HFFc6 (cell line): ENCODE measurements around the gene SLC44A4. TPM values are rescaled to one million over a fixed set of nuclear protein-coding genes. Genes with fewer than 3 reads are reported as not detected.
"Not testable (repeated sequence)": the region's sequence is repeated elsewhere in the genome, so short reads cannot be mapped to it uniquely, and the experiment has no call there.

Experiments
- DNase-seq: peaks from one replicate; pipeline ENCODE4 v3.0.0-alpha.2; 2018
- H3K27ac Mint-ChIP-seq: 2 replicates; pipeline ENCODE4 v1.8.0; 2020; ENCODE audit warnings: mild to moderate bottlenecking, mixed read lengths
- H3K27me3 Mint-ChIP-seq: 2 replicates; pipeline ENCODE4 v1.8.0; 2021; ENCODE audit warnings: mild to moderate bottlenecking, moderate library complexity, mixed read lengths; ENCODE audit not compliant: insufficient read depth
- H3K36me3 Mint-ChIP-seq: 2 replicates; pipeline ENCODE4 v1.8.0; 2021; ENCODE audit warnings: low read depth, mixed read lengths
- H3K4me1 Mint-ChIP-seq: 2 replicates; pipeline ENCODE4 v1.8.0; 2020; ENCODE audit warnings: low read depth, mixed read lengths
- H3K4me3 Mint-ChIP-seq: 2 replicates; pipeline ENCODE4 v1.8.0; 2020; ENCODE audit warnings: mild to moderate bottlenecking, moderate library complexity, mixed read lengths
- H3K9me3 Mint-ChIP-seq: 2 replicates; pipeline ENCODE4 v1.8.0; 2020; ENCODE audit warnings: mild to moderate bottlenecking, mixed read lengths
- CTCF ChIP-seq: fragments of 200-600 bp; sonication (generic); IDR thresholded peaks from 2 replicates; pipeline ENCODE4 v1.5.0; 2021; ENCODE audit warnings: antibody characterized with exemption, mild to moderate bottlenecking
- total RNA-seq, 6 experiments: library from RNA; stranded (reverse); fragmentation: NEBNext Ultra II Directional; extraction: Animal tissue kit (Norgen Biotek cat#: 25700); gene quantifications; 2 replicates in 1 of 6; 3 replicates in 5 of 6; pipeline ENCODE4 v1.2.3, GENCODE V29; 2021

SLC44A4 gene
- total RNA-seq, 6 experiments from 2014 or later = 0.10 TPM; not detected in 5

GRCh38 chr6:31827286-31828079 is 51.3 kb downstream of the SLC44A4 start, which contains the start of gene HSPA1B:
TSS of gene HSPA1B (plus strand) at chr6:31827738. CDS start at chr6:31827951, 213 bp downstream.
- peak within 1 kb of the TSS; percentile 91 for H3K4me3 Mint-ChIP-seq
- no peaks in the 10 kb centered on the region for H3K9me3 Mint-ChIP-seq
- H3K27ac Mint-ChIP-seq = peak within 1 kb of the TSS; percentile 99
- H3K36me3 Mint-ChIP-seq = peaks cover 16% of the 10 kb centered on the region
- H3K27me3 Mint-ChIP-seq = peaks cover 6% of the 10 kb centered on the region
- H3K4me1 Mint-ChIP-seq = peaks cover 42% of the 10 kb centered on the region
- TF ChIP-seq CTCF = no peak
- DNase-seq = peak; percentile 100

GRCh38 chr6:31826793-31827285 is 52.0 kb downstream of the SLC44A4 start:
- no peak for TF ChIP-seq CTCF
- Mint-ChIP-seq H3K4me1 (peaks cover 47% of the 10 kb centered on the region), H3K27ac (peak overlapping the region; percentile 99), H3K9me3 (no peaks in the 10 kb centered on the region), H3K4me3 (peak overlapping the region; percentile 91), H3K36me3 (peaks cover 16% of the 10 kb centered on the region), H3K27me3 (peaks cover 9% of the 10 kb centered on the region)
- peak; percentile 83 for DNase-seq

GRCh38 chr6:31825553-31825952 is 53.2 kb downstream of the SLC44A4 start:
- Mint-ChIP-seq H3K4me1 (peaks cover 51% of the 10 kb centered on the region), H3K9me3 (no peaks in the 10 kb centered on the region), H3K36me3 (peaks cover 10% of the 10 kb centered on the region), H3K27me3 (peaks cover 9% of the 10 kb centered on the region), H3K4me3 (peak overlapping the region; percentile 91; the same call in 1 of the 2 replicates), H3K27ac (peak overlapping the region; percentile 99)
- no peak for DNase-seq
- TF ChIP-seq CTCF = no peak

GRCh38 chr6:31823592-31824196 is 55.1 kb downstream of the SLC44A4 start:
- H3K9me3 Mint-ChIP-seq, H3K36me3 Mint-ChIP-seq, DNase-seq, H3K27me3 Mint-ChIP-seq: not testable (repeated sequence)
- peak overlapping the region; percentile 43; the same call in 1 of the 2 replicates for H3K27ac Mint-ChIP-seq
- H3K4me1 Mint-ChIP-seq = peaks cover 58% of the 10 kb centered on the region
- H3K4me3 Mint-ChIP-seq = 0 out of 2 replicates have a peak overlapping the region, but pooled peaks have one; percentile 7

- peak overlapping the region; percentile 98 for H3K27ac Mint-ChIP-seq
- DNase-seq = peak; percentile 80
- H3K36me3 Mint-ChIP-seq = peaks cover 13% of the 10 kb centered on the region; the same call in 1 of the 2 replicates
- no peak for TF ChIP-seq CTCF
- peak overlapping the region; percentile 92 for H3K4me3 Mint-ChIP-seq
- peaks cover 3% of the 10 kb centered on the region for H3K27me3 Mint-ChIP-seq
- peaks cover 72% of the 10 kb centered on the region for H3K4me1 Mint-ChIP-seq
- H3K9me3 Mint-ChIP-seq = peaks cover 7% of the 10 kb centered on the region
Measured at GRCh38 chr6:31822036-31822821, 56.6 kb downstream of the SLC44A4 start.
